ENCODE data around the gene TFIP11. TPM values are rescaled to one million over a fixed set of nuclear protein-coding genes. Genes with fewer than 3 reads are reported as not detected.

TFIP11 gene
- 10 to 100 TPM; 29.1 to 55.0 (median 35.7) TPM for total RNA-seq

- intact Hi-C loops (cut with DNase I; ENCODE audit: low total_unique reads): no loop called here
- peak within 1 kb of the TSS; percentile 95 for H3K4me3 ChIP-seq (ENCODE audit: low read depth, poor library complexity, severe bottlenecking)
- 1% methylated on average over 31 to 40 of the region's 40 CpGs for WGBS, 2 donors
- peak; percentile 92 to 98 for DNase-seq (ENCODE audit: low spot score in 2 of 2)
- TF ChIP-seq POLR2A (IDR thresholded peaks at IDR 0.05) (no peak), CTCF (IDR thresholded peaks at IDR 0.05) (no peak)
Observed at GRCh38 chr22:26512149-26512793, at the start of gene TFIP11. Gene TFIP11 (minus strand): TSS chr22:26512473. CDS start chr22:26510272, 2,201 bp downstream.

- intact Hi-C loops (cut with DNase I; ENCODE audit: low total_unique reads): no loop called here
- no peak for TF ChIP-seq CTCF (IDR thresholded peaks at IDR 0.05)
- no peak for TF ChIP-seq POLR2A (IDR thresholded peaks at IDR 0.05)
- no peak overlapping the region for H3K4me3 ChIP-seq (ENCODE audit: low read depth, poor library complexity, severe bottlenecking)
- 56 to 75% methylated on average over 9 of the region's 9 CpGs for WGBS, 2 donors
- DNase-seq (ENCODE audit: low spot score in 2 of 2): no peak
Observed at GRCh38 chr22:26561756-26562417, 49.6 kb upstream of the TFIP11 start.

- TF ChIP-seq CTCF (IDR thresholded peaks at IDR 0.05) (no peak), POLR2A (IDR thresholded peaks at IDR 0.05) (no peak)
- H3K4me3 ChIP-seq (ENCODE audit: low read depth, poor library complexity, severe bottlenecking): no peak overlapping the region
- intact Hi-C loops (cut with DNase I; ENCODE audit: low total_unique reads): no loop called here
- 92% methylated on average over 12 to 13 of the region's 13 CpGs for WGBS, 2 donors
- no peak for DNase-seq (ENCODE audit: low spot score in 2 of 2)
Observed at GRCh38 chr22:26559961-26560575, 47.8 kb upstream of the TFIP11 start.

- TF ChIP-seq POLR2A (IDR thresholded peaks at IDR 0.05): no peak
- TF ChIP-seq CTCF (IDR thresholded peaks at IDR 0.05): no peak
- no peak overlapping the region for H3K4me3 ChIP-seq (ENCODE audit: low read depth, poor library complexity, severe bottlenecking)
- 73 to 91% methylated on average over 3 of the region's 3 CpGs for WGBS, 2 donors
- intact Hi-C loops (cut with DNase I; ENCODE audit: low total_unique reads): no loop called here
- DNase-seq (ENCODE audit: low spot score in 2 of 2): no peak
Observed at GRCh38 chr22:26558248-26558895, 46.1 kb upstream of the TFIP11 start.

- no peak overlapping the region for H3K4me3 ChIP-seq (ENCODE audit: low read depth, poor library complexity, severe bottlenecking)
- no peak for DNase-seq (ENCODE audit: low spot score in 2 of 2)
- WGBS, 2 donors: 81 to 83% methylated on average over 5 of the region's 5 CpGs
- TF ChIP-seq CTCF (IDR thresholded peaks at IDR 0.05): no peak
- no peak for TF ChIP-seq POLR2A (IDR thresholded peaks at IDR 0.05)
- intact Hi-C loops (cut with DNase I; ENCODE audit: low total_unique reads): no loop called here
Observed at GRCh38 chr22:26556904-26557303, 44.6 kb upstream of the TFIP11 start.
